ENCODE results near the gene ZNF425. TPM values are rescaled to one million over a fixed set of nuclear protein-coding genes. Genes with fewer than 3 reads are reported as not detected.
"Not testable (repeated sequence)": the region's sequence is repeated elsewhere in the genome, so short reads cannot be mapped to it uniquely, and the experiment has no call there.

ZNF425 gene
- total RNA-seq, 2 experiments from 2014 or later, result 0.57 TPM

GRCh38 chr7:149147752-149148653, 21.9 kb upstream of the ZNF425 start:
- H3K4me3 Mint-ChIP-seq, result peak overlapping the region; percentile 87
- H3K9me3 Mint-ChIP-seq, result no peaks in the 10 kb centered on the region
- H3K4me1 Mint-ChIP-seq (ENCODE audit: low read depth), result peaks cover 36% of the 10 kb centered on the region
- H3K27me3 Mint-ChIP-seq (ENCODE audit: low read depth), result no peaks in the 10 kb centered on the region
- peak overlapping the region; percentile 53 for H3K27ac Mint-ChIP-seq
- CTCF ChIA-PET, result interaction anchor here (0.7 to 2.8 kb wide), 15 partner anchors 12 to 1870 kb away, joined by 3 to 13 read pairs (median 4); partner anchors contain the start of gene ZNF425
- H3K36me3 Mint-ChIP-seq (ENCODE audit: low read depth), result no peaks in the 10 kb centered on the region
- peak; percentile 66 for DNase-seq
- intact Hi-C loops (cut with micrococcal nuclease), result loop anchor here (1.0 to 2.0 kb wide), 8 partner anchors 22 to 476 kb away; partner anchors contain the start of genes PDIA4, ZNF282, ZNF425 and ZNF746

- CTCF ChIA-PET, result interaction anchor here (0.6 to 2.8 kb wide), 18 partner anchors 11 to 1871 kb away, joined by 3 to 13 read pairs (median 4); partner anchors contain the start of genes ZNF282 and ZNF425
- peak within 1 kb of the TSS; percentile 87 for H3K4me3 Mint-ChIP-seq
- intact Hi-C loops (cut with micrococcal nuclease), result loop anchor here (1.0 to 2.0 kb wide), 8 partner anchors 21 to 477 kb away; partner anchors contain the start of genes PDIA4, ZNF282, ZNF425 and ZNF746
- no peaks in the 10 kb centered on the region for H3K36me3 Mint-ChIP-seq (ENCODE audit: low read depth)
- H3K27me3 Mint-ChIP-seq (ENCODE audit: low read depth), result no peaks in the 10 kb centered on the region
- DNase-seq, result peak; percentile 73
- H3K9me3 Mint-ChIP-seq, result no peaks in the 10 kb centered on the region
- H3K27ac Mint-ChIP-seq, result peak within 1 kb of the TSS; percentile 91
- H3K4me1 Mint-ChIP-seq (ENCODE audit: low read depth), result peaks cover 33% of the 10 kb centered on the region
Measured at GRCh38 chr7:149147072-149147751, 21.1 kb upstream of the ZNF425 start, which contains the start of gene ZNF398. Gene ZNF398 (plus strand): TSS chr7:149147453. CDS start chr7:149147743, 290 bp downstream.

GRCh38 chr7:149145031-149145845, 19.1 kb upstream of the ZNF425 start:
- peak overlapping the region; percentile 87 for H3K4me3 Mint-ChIP-seq
- DNase-seq, result no peak

GRCh38 chr7:149144436-149144922, 18.4 kb upstream of the ZNF425 start:
- CTCF ChIA-PET, result interaction anchor here (1.0 to 1.8 kb wide), 2 partner anchors 12 to 18 kb away, joined by 5 read pairs; partner anchors contain the start of gene ZNF425
- peaks cover 23% of the 10 kb centered on the region for H3K4me1 Mint-ChIP-seq (ENCODE audit: low read depth)
- H3K27ac Mint-ChIP-seq; H3K9me3 Mint-ChIP-seq; intact Hi-C loops (cut with micrococcal nuclease); DNase-seq; H3K36me3 Mint-ChIP-seq (ENCODE audit: low read depth); H3K4me3 Mint-ChIP-seq; H3K27me3 Mint-ChIP-seq (ENCODE audit: low read depth): not testable (repeated sequence)

More at GRCh38 chr7:149145031-149145845, 19.1 kb upstream of the ZNF425 start:
- H3K27ac Mint-ChIP-seq, result peak overlapping the region; percentile 15
- H3K36me3 Mint-ChIP-seq (ENCODE audit: low read depth), result no peaks in the 10 kb centered on the region
- peaks cover 28% of the 10 kb centered on the region for H3K4me1 Mint-ChIP-seq (ENCODE audit: low read depth)
- intact Hi-C loops (cut with micrococcal nuclease), result no loop called here
- H3K27me3 Mint-ChIP-seq (ENCODE audit: low read depth), result no peaks in the 10 kb centered on the region
- H3K9me3 Mint-ChIP-seq, result no peaks in the 10 kb centered on the region
- CTCF ChIA-PET, result interaction anchor here (1.2 kb wide), 2 partner anchors 140 to 261 kb away, joined by 3 read pairs; no protein-coding TSS in a partner anchor

GRCh38 chr7:149141893-149142292, 15.8 kb upstream of the ZNF425 start:
- H3K9me3 Mint-ChIP-seq, result no peaks in the 10 kb centered on the region
- peaks cover 12% of the 10 kb centered on the region for H3K4me1 Mint-ChIP-seq (ENCODE audit: low read depth)
- H3K27me3 Mint-ChIP-seq (ENCODE audit: low read depth), result no peaks in the 10 kb centered on the region
- CTCF ChIA-PET, result no interaction called here
- H3K36me3 Mint-ChIP-seq (ENCODE audit: low read depth), result peaks cover 4% of the 10 kb centered on the region
- DNase-seq, result no peak
- no peak overlapping the region for H3K4me3 Mint-ChIP-seq
- no peak overlapping the region for H3K27ac Mint-ChIP-seq
- intact Hi-C loops (cut with micrococcal nuclease), result no loop called here

GRCh38 chr7:149140831-149141230, 14.7 kb upstream of the ZNF425 start:
- CTCF ChIA-PET, result no interaction called here
- peaks cover 4% of the 10 kb centered on the region for H3K36me3 Mint-ChIP-seq (ENCODE audit: low read depth)
- DNase-seq, result no peak
- no peaks in the 10 kb centered on the region for H3K27me3 Mint-ChIP-seq (ENCODE audit: low read depth)
- H3K4me3 Mint-ChIP-seq, result no peak overlapping the region
- H3K9me3 Mint-ChIP-seq, result no peaks in the 10 kb centered on the region
- no peak overlapping the region for H3K27ac Mint-ChIP-seq
- peaks cover 11% of the 10 kb centered on the region for H3K4me1 Mint-ChIP-seq (ENCODE audit: low read depth)
- intact Hi-C loops (cut with micrococcal nuclease), result no loop called here

- intact Hi-C loops (cut with micrococcal nuclease), result no loop called here
- CTCF ChIA-PET, result interaction anchor here (1.0 to 1.9 kb wide), 3 partner anchors 10 to 131 kb away, joined by 3 to 11 read pairs (median 6); partner anchors contain the start of genes ZNF398 and ZNF425
Measured at GRCh38 chr7:149136118-149136517, 10.0 kb upstream of the ZNF425 start.

GRCh38 chr7:149133028-149133710, 7.0 kb upstream of the ZNF425 start:
- no peak overlapping the region for H3K4me3 Mint-ChIP-seq
- CTCF ChIA-PET, result interaction anchor here (0.7 to 1.7 kb wide), 2 partner anchors 11 to 14 kb away, joined by 5 read pairs; partner anchors contain the start of gene ZNF398
- peaks cover 9% of the 10 kb centered on the region for H3K9me3 Mint-ChIP-seq
- intact Hi-C loops (cut with micrococcal nuclease), result no loop called here
- no peak overlapping the region for H3K27ac Mint-ChIP-seq
- no peak for DNase-seq
- H3K4me1 Mint-ChIP-seq (ENCODE audit: low read depth), result peaks cover 4% of the 10 kb centered on the region
- peaks cover 39% of the 10 kb centered on the region for H3K36me3 Mint-ChIP-seq (ENCODE audit: low read depth)
- no peaks in the 10 kb centered on the region for H3K27me3 Mint-ChIP-seq (ENCODE audit: low read depth)

More at GRCh38 chr7:149136118-149136517, 10.0 kb upstream of the ZNF425 start:
- Mint-ChIP-seq H3K4me1 (ENCODE audit: low read depth) (no peaks in the 10 kb centered on the region), H3K9me3 (peaks cover 1% of the 10 kb centered on the region), H3K27me3 (ENCODE audit: low read depth) (no peaks in the 10 kb centered on the region), H3K27ac (no peak overlapping the region), H3K4me3 (no peak overlapping the region), H3K36me3 (ENCODE audit: low read depth) (peaks cover 20% of the 10 kb centered on the region)
- DNase-seq, result no peak

- H3K4me1 Mint-ChIP-seq (ENCODE audit: low read depth), result peaks cover 11% of the 10 kb centered on the region
- no peaks in the 10 kb centered on the region for H3K27me3 Mint-ChIP-seq (ENCODE audit: low read depth)
- DNase-seq, result no peak
- H3K9me3 Mint-ChIP-seq, result peaks cover 9% of the 10 kb centered on the region
- no peak overlapping the region for H3K4me3 Mint-ChIP-seq
- H3K36me3 Mint-ChIP-seq (ENCODE audit: low read depth), result peaks cover 41% of the 10 kb centered on the region
- no peak overlapping the region for H3K27ac Mint-ChIP-seq
- intact Hi-C loops (cut with micrococcal nuclease), result no loop called here
- CTCF ChIA-PET, result interaction anchor here (1.3 kb wide), 1 partner anchor 17 kb away, joined by 3 read pairs; the partner anchor contains the start of gene ZNF398
Measured at GRCh38 chr7:149130572-149131198, 4.6 kb upstream of the ZNF425 start.

GRCh38 chr7:149126662-149127266, 640 bp upstream of the ZNF425 start:
- H3K27me3 Mint-ChIP-seq (ENCODE audit: low read depth), result no peaks in the 10 kb centered on the region
- peaks cover 9% of the 10 kb centered on the region for H3K9me3 Mint-ChIP-seq
- CTCF ChIA-PET, result interaction anchor here (0.8 to 2.2 kb wide), 12 partner anchors 9 to 643 kb away, joined by 3 to 7 read pairs (median 6); partner anchors contain the start of genes ZNF282 and ZNF398
- H3K36me3 Mint-ChIP-seq (ENCODE audit: low read depth), result peaks cover 34% of the 10 kb centered on the region
- peak overlapping the region; percentile 98 for H3K4me3 Mint-ChIP-seq
- peak; percentile 68 for DNase-seq
- H3K4me1 Mint-ChIP-seq (ENCODE audit: low read depth), result peaks cover 22% of the 10 kb centered on the region
- peak overlapping the region; percentile 99 for H3K27ac Mint-ChIP-seq
- intact Hi-C loops (cut with micrococcal nuclease), result loop anchor here (1.0 to 10.0 kb wide), 18 partner anchors 21 to 646 kb away; partner anchors contain the start of genes CUL1, EZH2, PDIA4 and ZNF212
